CD4-positive, alpha-beta T cell treated with Interleukin-17A for 1 hour (primary cell): Measurements from ENCODE around the gene L3MBTL3.
"Not testable (repeated sequence)": the region's sequence is repeated elsewhere in the genome, so short reads cannot be mapped to it uniquely, and the experiment has no call there.

Experiments used
- DNase-seq: peaks from one replicate; pipeline ENCODE4 v3.0.0-alpha.2; 2020

Gene L3MBTL3

GRCh38 chr6:130147111-130147510 lies 128.7 kb downstream of the L3MBTL3 start:
- no peak for DNase-seq

GRCh38 chr6:130148181-130148580 lies 129.8 kb downstream of the L3MBTL3 start:
- DNase-seq, result peak; percentile 29

- not testable (repeated sequence) for DNase-seq
Observed at GRCh38 chr6:130149016-130149415, 130.6 kb downstream of the L3MBTL3 start.

- DNase-seq, result no peak
Observed at GRCh38 chr6:130150906-130151305, 132.5 kb downstream of the L3MBTL3 start.

GRCh38 chr6:130152908-130153510 lies 134.6 kb downstream of the L3MBTL3 start:
- DNase-seq, result no peak

GRCh38 chr6:130156908-130157307 lies 138.5 kb downstream of the L3MBTL3 start:
- DNase-seq, result no peak

GRCh38 chr6:130158056-130158455 lies 139.7 kb downstream of the L3MBTL3 start:
- no peak for DNase-seq

GRCh38 chr6:130158548-130158947 lies 140.2 kb downstream of the L3MBTL3 start:
- no peak for DNase-seq

- DNase-seq, result no peak
Observed at GRCh38 chr6:130159956-130160355, 141.6 kb downstream of the L3MBTL3 start.

- DNase-seq, result no peak
Observed at GRCh38 chr6:130161683-130162404, 143.5 kb downstream of the L3MBTL3 start.

GRCh38 chr6:130162421-130162820 lies 144.0 kb downstream of the L3MBTL3 start:
- DNase-seq, result no peak

- DNase-seq, result no peak
Observed at GRCh38 chr6:130163266-130163665, 144.9 kb downstream of the L3MBTL3 start.

GRCh38 chr6:130164251-130164650 lies 145.9 kb downstream of the L3MBTL3 start:
- no peak for DNase-seq

GRCh38 chr6:130167655-130168054 lies 149.3 kb downstream of the L3MBTL3 start:
- no peak for DNase-seq

- DNase-seq, result not testable (repeated sequence)
Observed at GRCh38 chr6:130170160-130170559, 151.8 kb downstream of the L3MBTL3 start.

GRCh38 chr6:130173377-130174004 lies 155.1 kb downstream of the L3MBTL3 start:
- DNase-seq, result not testable (repeated sequence)

GRCh38 chr6:130176378-130176777 lies 158.0 kb downstream of the L3MBTL3 start:
- DNase-seq, result no peak

- DNase-seq, result no peak
Observed at GRCh38 chr6:130178692-130179091, 160.3 kb downstream of the L3MBTL3 start.

- no peak for DNase-seq
Observed at GRCh38 chr6:130182466-130182865, 164.1 kb downstream of the L3MBTL3 start.

- peak; percentile 68 for DNase-seq
Observed at GRCh38 chr6:130183271-130184222, 165.2 kb downstream of the L3MBTL3 start.

GRCh38 chr6:130185658-130186057 lies 167.3 kb downstream of the L3MBTL3 start:
- DNase-seq, result no peak

GRCh38 chr6:130187335-130188206 lies 169.2 kb downstream of the L3MBTL3 start:
- DNase-seq, result no peak
